Parathyroid adenoma (tissue), 2 donors: Measurements from ENCODE around the gene DPM2.

Source experiments
- H2AFZ ChIP-seq: fragments of 300-600 bp; sonication (generic); one replicate; pipeline ENCODE4 v1.7.0; 2017; ENCODE audit warnings: antibody characterized with exemption, mild to moderate bottlenecking
- H3K27ac ChIP-seq: fragments of 300-600 bp; sonication (generic); one replicate; pipeline ENCODE4 v1.7.0; 2017
- H3K27me3 ChIP-seq: fragments of 300-600 bp; sonication (generic); one replicate; pipeline ENCODE4 v1.7.0; 2017; ENCODE audit warnings: low read length; ENCODE audit not compliant: control insufficient read depth, insufficient read depth
- H3K36me3 ChIP-seq: fragments of 300-600 bp; sonication (generic); one replicate; pipeline ENCODE4 v1.7.0; 2017; ENCODE audit warnings: low read length; ENCODE audit not compliant: control insufficient read depth, insufficient read depth
- H3K4me1 ChIP-seq: fragments of 300-600 bp; sonication (generic); one replicate; pipeline ENCODE4 v1.7.0; 2017; ENCODE audit warnings: control low read depth
- H3K4me2 ChIP-seq: fragments of 300-600 bp; sonication (generic); one replicate; pipeline ENCODE4 v1.7.0; 2017; ENCODE audit warnings: low read length
- H3K4me3 ChIP-seq: fragments of 300-600 bp; sonication (generic); one replicate; pipeline ENCODE4 v1.7.0; 2017; ENCODE audit warnings: low read depth, low read length
- H3K79me2 ChIP-seq: fragments of 300-600 bp; sonication (generic); one replicate; pipeline ENCODE4 v1.7.0; 2017; ENCODE audit warnings: control low read depth
- H3K9ac ChIP-seq: fragments of 300-600 bp; sonication (generic); one replicate; pipeline ENCODE4 v1.7.0; 2017; ENCODE audit warnings: mild to moderate bottlenecking
- H3K9me3 ChIP-seq: fragments of 300-600 bp; sonication (generic); one replicate; pipeline ENCODE4 v1.7.0; 2017; ENCODE audit warnings: low read length; ENCODE audit not compliant: control insufficient read depth
- CTCF ChIP-seq: fragments of 300-600 bp; sonication (generic); IDR thresholded peaks from one replicate; pipeline ENCODE4 v1.7.0; 2017; ENCODE audit warnings: antibody characterized with exemption, mild to moderate bottlenecking
- donor health status: primary hyperparathyroidism.

The DPM2 gene

GRCh38 chr9:127904561-127905003 lies 33.1 kb downstream of the DPM2 start:
- Histone ChIP-seq H3K9me3 (no peaks in the 10 kb centered on the region), H3K4me2 (no peak overlapping the region), H3K27me3 (no peaks in the 10 kb centered on the region), H3K27ac (peak overlapping the region; percentile 47), H2AFZ (no peak overlapping the region), H3K36me3 (no peaks in the 10 kb centered on the region), H3K4me1 (peaks cover 3% of the 10 kb centered on the region), H3K4me3 (no peak overlapping the region), H3K79me2 (no peaks in the 10 kb centered on the region), H3K9ac (no peak overlapping the region)
- no peak for TF ChIP-seq CTCF

- H3K79me2 ChIP-seq, result no peaks in the 10 kb centered on the region
- H3K4me3 ChIP-seq, result no peak overlapping the region
- peak overlapping the region; percentile 47 for H3K27ac ChIP-seq
- no peak overlapping the region for H3K9ac ChIP-seq
- TF ChIP-seq CTCF, result no peak
- H3K27me3 ChIP-seq, result no peaks in the 10 kb centered on the region
- H2AFZ ChIP-seq, result no peak overlapping the region
- H3K4me1 ChIP-seq, result peaks cover 3% of the 10 kb centered on the region
- no peaks in the 10 kb centered on the region for H3K36me3 ChIP-seq
- H3K4me2 ChIP-seq, result peak overlapping the region; percentile 7
- no peaks in the 10 kb centered on the region for H3K9me3 ChIP-seq
Measured at GRCh38 chr9:127903557-127904475, 33.8 kb downstream of the DPM2 start.

- H2AFZ ChIP-seq, result peak within 1 kb of the TSS; percentile 73
- no peak within 1 kb of the TSS for H3K9ac ChIP-seq
- no peaks in the 10 kb centered on the region for H3K9me3 ChIP-seq
- peak within 1 kb of the TSS; percentile 88 for H3K4me3 ChIP-seq
- peak within 1 kb of the TSS; percentile 94 for H3K4me2 ChIP-seq
- H3K36me3 ChIP-seq, result no peaks in the 10 kb centered on the region
- no peaks in the 10 kb centered on the region for H3K27me3 ChIP-seq
- TF ChIP-seq CTCF, result no peak
- no peaks in the 10 kb centered on the region for H3K79me2 ChIP-seq
- H3K4me1 ChIP-seq, result peaks cover 3% of the 10 kb centered on the region
- H3K27ac ChIP-seq, result peak within 1 kb of the TSS; percentile 68
Measured at GRCh38 chr9:127899128-127899943, 38.3 kb downstream of the DPM2 start, which contains the start of gene ST6GALNAC6. TSS of gene ST6GALNAC6 (minus strand) at chr9:127899603. CDS start at chr9:127897981, 1,622 bp downstream.

- Histone ChIP-seq H3K4me3 (peak overlapping the region; percentile 88), H3K9me3 (no peaks in the 10 kb centered on the region), H3K4me1 (peaks cover 3% of the 10 kb centered on the region), H3K4me2 (peak overlapping the region; percentile 94), H3K27ac (peak overlapping the region; percentile 68), H2AFZ (peak overlapping the region; percentile 73), H3K36me3 (no peaks in the 10 kb centered on the region), H3K9ac (no peak overlapping the region), H3K27me3 (no peaks in the 10 kb centered on the region), H3K79me2 (no peaks in the 10 kb centered on the region)
- TF ChIP-seq CTCF, result no peak
Measured at GRCh38 chr9:127898433-127899127, 39.1 kb downstream of the DPM2 start.
